Urothelium cell line (cell line): Measurements from ENCODE around the gene YJU2.
A peak's percentile ranks its signal among the peaks of the same experiment; 100 is the strongest.
"Not testable (repeated sequence)": the region's sequence is repeated elsewhere in the genome, so short reads cannot be mapped to it uniquely, and the experiment has no call there.

ENCODE experiments used
- DNase-seq: peaks from one replicate; pipeline ENCODE4 v3.0.0; 2011; ENCODE audit warnings: low spot score, mixed read lengths
- FAIRE-seq: peaks from 2 replicates; lab custom pipeline; 2011; peaks lifted over from hg19 to GRCh38; lab: Jason Lieb, UNC

The YJU2 gene

DNA sequence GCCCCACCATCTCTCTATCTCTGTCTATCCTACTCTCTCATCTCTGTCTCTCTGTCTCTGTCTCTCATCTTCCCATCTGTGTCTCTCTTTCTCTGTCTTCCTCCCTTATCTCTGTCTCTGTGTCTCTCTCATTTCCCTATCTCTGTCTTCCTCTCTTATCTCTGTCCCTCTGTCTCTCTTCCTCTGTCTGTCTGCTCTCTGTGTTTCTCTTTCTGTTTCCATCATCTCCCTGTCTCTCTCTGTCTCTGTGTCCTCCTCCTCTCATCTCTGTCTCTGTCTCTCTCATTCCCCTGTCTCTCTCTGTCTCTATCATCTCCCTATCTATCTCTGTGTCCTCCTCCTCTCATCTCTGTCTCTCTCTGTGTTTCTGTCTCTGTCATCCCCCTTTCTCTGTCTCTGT is 19.1 kb upstream of the YJU2 start:
- FAIRE-seq = no peak
- no peak for DNase-seq

DNA sequence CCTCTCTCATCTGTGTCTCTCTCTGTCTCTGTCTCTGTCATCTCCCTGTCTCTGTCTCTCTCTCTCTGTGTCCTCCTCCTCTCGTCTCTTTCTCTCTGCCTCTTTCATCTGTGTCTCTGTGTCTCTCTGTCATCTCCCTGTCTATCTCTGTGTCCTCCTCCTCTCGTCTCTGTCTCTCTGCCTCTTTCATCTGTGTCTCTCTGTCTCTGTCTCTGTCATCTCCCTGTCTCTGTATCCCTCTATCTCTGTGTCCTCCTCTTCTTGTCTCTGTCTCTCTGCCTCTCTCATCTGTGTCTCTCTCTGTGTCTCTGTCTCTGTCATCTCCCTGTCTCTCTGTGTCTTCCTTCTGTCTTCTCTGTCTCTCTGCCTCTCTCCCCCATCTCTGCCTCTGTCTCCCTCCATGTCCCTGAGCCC is 18.1 kb upstream of the YJU2 start:
- no peak for DNase-seq

DNA sequence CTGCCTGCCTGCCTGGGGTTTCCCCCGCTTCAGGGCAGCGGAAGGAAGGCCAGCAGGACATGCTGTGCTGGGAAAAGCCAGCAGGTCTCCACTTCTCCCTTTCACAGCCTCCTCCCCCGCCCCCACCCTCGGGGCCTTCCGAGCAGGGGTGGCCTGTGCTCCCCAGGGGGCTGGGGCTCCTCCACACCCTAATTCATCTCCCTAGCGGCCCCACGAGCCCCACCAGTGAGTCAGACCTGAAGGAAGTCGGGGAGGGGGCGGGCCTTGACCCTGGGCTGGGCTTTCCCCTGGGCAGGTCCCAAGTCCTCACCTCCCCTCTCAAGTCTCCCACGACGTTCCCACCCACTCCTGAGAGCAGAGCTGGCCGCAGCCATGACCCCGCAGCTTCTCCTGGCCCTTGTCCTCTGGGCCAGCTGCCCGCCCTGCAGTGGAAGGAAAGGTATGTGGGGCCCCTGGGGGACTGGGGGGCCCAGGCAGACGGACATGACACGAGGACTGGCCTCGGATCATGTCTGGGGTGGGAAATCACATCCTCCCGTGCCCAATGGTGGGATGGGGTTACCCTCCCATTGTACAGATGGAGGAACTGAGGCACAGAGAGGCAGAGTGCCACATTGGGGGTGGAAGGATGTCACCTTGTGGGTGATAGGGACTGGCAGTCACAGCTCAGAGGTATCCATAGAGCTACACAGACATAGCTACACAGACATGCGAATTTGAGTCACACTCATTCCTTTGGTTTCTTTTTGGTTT is 17.5 kb upstream of the YJU2 start, which contains the start of gene EBI3:
Gene EBI3, plus strand, starts transcription at position 345 of the 753 bp plus-strand sequence. Its CDS starts 28 bp downstream, at position 373.
- DNase-seq (peak; percentile 57), FAIRE-seq (no peak)

More for the DNA sequence above, 18.1 kb upstream of the YJU2 start:
- FAIRE-seq = no peak

DNA sequence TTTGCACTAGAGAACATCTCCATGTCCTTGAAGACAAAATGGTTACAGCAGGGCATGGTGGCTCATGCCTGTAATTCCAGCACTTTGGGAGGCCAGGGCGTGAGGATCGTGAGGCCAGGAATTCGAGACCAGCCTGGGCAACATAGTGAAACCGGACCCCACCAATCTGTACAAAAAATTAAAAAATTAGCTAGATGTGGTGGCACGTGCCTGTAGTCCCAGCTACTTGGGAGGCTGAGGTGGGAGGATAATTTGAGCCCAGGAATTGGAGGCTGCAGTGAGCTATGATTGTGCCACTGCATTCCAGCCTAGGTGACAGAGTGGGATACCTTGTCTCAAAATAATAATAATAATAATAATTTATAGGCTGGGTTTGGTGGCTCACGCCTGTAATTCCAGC is 16.6 kb upstream of the YJU2 start:
- FAIRE-seq, DNase-seq: not testable (repeated sequence)

DNA sequence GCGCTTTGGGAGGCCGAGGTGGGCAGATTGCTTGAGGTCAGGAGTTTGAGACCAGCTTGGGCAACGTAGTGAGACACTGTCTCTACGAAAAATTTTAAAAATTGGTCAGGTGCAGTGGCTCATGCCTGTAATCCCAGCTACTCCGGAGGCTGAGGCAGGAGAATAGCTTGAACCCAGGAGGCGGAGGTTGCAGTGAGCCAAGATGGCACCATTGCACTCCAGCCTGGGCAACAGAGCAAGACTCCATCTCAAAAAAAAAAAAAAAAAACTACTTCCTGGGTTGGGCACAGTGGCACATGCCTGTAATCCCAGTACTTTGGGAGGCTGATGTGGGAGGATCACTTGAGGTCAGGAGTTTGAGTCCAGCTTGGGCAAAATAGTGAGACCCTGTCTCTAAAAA is 15.4 kb upstream of the YJU2 start:
- DNase-seq, FAIRE-seq: not testable (repeated sequence)

DNA sequence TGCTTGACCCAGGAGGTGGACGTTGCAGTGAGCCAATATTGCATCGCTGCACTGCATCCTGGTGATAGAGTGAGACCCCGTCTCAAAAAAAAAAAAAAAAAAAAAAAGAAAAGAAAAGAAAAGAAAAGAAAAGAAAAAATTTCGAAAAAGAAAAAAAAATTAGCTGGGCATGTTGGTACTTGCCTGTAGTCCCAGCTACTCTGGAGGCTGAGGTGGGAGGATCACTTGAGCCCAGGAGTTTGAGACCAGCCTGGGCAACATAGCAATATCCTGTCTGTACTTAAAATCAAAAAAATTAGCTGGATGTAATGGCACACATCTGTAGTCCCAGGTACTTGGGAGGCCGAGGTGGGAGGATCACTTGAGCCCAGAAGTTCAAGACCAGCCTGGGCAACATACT is 14.7 kb upstream of the YJU2 start:
- FAIRE-seq, DNase-seq: not testable (repeated sequence)

DNA sequence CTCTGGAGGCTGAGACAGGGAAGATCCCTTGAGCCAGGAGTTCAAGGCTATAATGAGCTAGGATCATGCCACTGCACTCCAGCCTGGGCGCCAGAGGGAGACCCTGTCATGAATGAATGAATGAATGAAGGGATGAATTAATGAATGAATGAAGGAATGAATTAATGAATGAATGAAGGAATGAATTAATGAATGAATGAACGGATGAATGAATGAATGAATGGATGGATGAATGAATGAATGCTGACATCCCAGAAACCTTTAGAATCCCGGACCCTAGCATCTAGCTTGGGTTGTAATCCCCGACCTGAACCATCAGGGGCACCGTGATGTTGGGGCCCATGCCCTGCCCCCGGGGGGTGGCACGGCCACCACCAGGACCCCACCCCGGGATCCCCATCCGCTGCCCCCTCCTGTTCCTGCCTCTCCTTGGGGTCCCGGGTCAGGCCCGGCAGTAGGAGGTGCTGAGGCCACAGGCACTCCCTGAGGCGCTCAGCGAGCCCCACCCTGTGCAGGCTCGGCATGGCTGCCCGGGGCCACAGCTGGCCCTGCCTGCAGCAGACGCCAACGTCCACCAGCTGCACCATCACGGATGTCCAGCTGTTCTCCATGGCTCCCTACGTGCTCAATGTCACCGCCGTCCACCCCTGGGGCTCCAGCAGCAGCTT is 14.1 kb upstream of the YJU2 start:
- DNase-seq = no peak
- FAIRE-seq = no peak

DNA sequence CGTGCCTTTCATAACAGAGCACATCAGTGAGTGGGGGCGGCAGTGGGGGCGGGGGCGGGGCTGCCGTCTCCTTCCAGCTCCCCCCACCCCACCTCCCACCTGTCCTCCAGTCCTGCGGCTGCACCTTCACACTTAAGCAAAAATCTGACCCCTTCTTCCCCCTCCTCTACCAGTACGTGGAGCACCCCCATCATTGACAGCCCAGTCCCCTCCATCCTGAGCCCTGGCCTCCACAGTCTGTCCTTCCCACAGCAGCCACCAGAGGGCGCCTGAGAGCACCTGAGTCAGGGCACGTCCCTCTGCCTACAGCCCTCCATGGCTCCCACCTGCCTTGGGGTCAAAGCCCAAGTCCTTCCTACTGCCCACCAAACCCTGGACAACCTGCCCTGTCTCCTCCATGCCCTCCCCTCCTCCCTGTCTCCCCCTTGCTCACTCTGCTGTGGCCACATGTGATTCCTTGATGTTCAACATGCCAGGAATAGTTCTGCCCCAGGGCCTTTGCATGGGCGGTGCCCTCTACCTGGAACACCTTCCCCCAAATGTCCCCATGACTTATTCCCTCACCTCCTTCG is 13.5 kb upstream of the YJU2 start:
- FAIRE-seq (no peak), DNase-seq (peak; percentile 26)

DNA sequence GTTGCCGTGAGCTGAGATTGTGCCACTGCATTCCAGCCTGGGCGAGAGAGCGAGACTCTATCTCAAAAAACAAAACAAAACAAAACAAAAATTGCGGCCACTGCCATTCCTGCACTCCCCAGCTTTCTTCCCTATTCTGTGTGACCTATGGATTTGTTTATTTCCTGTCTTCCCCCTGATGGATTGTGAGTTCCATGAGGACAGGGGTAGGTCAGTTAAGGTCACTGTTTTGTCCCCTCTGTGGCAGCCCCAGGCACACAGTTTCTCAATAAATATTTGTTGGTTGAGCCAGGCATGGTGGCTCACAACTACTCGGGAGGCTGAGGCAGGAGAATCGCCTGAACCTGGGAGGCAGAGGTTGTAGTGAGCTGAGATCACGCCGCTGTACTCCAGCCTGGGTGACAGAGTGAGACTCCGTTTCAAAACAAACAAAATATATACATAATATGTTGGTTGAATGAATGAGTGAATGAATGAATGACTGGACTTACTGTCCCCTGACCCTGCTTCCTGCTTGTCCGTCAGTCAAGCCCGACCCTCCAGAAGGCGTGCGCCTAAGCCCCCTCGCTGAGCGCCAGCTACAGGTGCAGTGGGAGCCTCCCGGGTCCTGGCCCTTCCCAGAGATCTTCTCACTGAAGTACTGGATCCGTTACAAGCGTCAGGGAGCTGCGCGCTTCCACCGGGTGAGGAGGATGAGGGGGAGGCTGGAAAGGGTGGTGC is 12.6 kb upstream of the YJU2 start:
- DNase-seq = no peak
- no peak for FAIRE-seq

DNA sequence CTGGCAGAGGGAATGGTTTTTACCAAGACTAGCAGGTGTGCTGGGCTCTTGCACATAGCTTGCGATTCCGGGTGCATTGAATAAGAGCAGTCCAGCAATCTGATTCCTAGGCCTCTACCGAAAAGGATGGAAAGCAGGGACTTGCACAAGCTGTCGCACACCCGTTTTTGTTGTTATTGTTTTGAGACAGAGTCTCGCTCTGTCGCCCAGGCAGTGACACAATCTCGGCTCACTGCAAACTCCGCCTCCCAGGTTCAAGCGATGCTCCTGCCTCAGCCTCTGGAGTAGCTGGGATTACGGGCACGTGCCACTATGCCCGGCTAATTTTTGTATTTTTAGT is 12.0 kb upstream of the YJU2 start:
- FAIRE-seq (no peak), DNase-seq (no peak)

DNA sequence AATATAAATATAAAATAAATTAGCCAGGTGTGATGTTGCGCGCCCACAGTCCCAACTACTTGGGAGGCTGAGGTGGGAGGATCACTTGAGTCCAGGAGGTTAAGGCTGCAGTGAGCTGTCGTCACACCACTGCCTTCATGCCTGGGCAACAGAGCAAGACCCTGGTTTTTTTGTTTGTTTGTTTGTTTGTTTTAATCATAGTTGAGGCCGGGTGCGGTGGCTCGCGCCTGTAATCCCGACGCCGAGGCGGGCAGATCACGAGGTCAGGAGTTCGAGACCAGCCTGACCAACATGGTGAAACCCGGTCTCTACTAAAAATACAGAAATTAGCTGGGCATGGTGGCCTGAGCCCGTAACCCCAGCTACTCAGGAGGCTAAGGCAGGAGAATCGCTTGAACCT is 9.4 kb upstream of the YJU2 start:
- FAIRE-seq, DNase-seq: not testable (repeated sequence)

DNA sequence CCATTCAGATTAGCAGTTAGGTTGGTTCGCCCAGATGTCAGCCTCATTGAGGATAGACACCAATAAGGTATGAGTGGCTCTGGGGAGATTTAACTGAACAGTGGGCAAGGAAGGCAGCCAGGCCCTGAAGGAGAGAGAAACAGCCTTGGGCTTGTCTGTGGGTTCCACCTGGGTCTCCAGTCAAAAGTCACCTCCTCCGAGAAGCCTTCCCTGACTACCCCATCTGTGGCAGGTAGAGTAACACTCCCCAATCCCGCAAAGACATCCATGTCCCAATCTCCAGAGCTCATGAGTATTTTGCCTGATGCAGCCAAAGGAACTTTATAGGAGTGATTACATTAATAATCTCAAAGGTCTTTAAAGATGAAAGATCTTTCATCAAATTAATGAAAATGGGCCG is 8.0 kb upstream of the YJU2 start:
- FAIRE-seq = no peak
- no peak for DNase-seq

DNA sequence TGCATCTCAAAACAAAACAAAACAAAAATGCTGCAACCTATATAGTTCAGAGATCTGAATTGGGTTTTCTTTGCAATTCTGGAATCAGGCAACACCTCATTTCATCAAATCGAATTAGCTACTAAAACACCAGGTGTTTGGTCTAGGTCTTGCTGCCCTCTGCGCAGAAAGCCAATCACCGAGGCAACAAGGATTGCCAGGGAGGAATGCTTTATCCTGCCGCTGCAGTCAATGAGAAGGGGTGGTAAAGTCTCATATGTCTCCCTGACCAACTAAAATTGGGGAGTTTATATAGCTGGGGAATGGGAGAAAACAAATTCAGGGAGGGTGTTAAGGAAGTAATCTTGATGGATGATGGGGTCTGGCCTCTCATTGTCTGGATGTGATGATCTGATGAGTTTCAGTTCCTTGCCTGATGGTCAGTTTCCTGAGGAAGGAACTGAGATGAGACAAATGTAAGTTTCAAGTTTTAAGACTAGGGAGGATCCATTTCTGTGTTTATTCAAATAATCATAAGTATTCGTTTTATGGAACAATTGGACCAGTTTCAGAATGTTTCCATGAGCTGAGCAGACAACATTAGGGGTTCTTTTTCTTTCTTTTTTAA is 5.0 kb upstream of the YJU2 start:
- DNase-seq (no peak), FAIRE-seq (no peak)

DNA sequence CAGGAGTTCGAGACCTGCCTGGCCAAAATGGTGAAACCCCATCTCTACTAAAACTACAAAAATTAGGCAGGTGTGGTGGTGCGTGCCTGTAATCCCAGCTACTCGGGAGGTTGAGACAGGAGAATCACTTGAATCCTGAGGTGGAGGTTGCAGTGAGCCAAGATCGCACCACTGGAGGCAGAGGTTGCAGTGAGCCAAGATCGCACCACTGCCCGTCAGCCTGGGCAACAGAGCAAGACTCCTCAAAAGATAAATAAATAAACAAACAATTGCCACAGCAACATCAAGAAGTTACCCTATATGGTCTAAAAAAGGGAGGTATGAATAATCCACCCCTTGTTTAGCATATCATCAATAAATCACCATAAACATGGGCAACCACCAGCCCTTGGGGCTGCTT is 942 bp upstream of the YJU2 start:
- not testable (repeated sequence) for FAIRE-seq, DNase-seq

DNA sequence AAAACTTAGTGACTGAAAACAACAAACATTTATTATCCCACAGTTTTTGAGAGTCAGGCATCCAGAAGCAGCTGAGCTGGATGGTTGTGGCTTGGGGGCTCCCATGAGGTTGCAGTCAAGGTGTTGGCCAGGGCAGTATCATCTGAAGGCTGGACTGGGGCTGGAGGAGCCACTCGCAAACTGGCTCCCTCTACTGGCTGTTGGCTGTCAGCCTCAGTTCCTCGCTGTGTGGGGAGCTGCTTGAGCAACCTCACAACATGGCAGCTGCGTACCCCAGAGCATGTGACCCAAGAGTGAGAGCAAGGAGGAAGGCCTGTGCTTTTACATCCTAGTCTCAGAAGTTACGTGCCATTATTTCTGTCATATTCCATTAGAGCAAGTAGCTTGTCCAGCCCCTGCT is 9.7 kb downstream of the YJU2 start:
- no peak for DNase-seq
- FAIRE-seq = no peak

DNA sequence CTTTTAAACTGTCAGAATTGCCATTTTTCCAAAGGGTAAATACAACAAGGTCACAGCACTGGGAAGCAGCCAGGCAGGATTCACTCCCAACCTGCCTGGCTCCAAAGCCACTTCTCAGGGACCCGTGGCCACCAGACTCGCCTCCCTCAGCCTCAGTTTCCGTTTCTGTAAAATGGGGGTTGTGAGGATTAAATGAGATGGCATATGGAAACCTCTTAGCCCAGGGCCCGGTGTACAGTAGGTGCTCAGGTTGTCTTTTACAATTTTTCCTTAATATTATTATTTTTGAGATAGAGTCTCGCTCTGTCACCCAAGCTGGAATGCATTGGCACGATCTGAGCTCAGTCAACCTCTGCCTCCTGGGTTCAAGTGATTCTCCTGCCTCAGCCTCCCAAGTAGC is 10.1 kb downstream of the YJU2 start:
- DNase-seq = no peak
- FAIRE-seq = no peak

DNA sequence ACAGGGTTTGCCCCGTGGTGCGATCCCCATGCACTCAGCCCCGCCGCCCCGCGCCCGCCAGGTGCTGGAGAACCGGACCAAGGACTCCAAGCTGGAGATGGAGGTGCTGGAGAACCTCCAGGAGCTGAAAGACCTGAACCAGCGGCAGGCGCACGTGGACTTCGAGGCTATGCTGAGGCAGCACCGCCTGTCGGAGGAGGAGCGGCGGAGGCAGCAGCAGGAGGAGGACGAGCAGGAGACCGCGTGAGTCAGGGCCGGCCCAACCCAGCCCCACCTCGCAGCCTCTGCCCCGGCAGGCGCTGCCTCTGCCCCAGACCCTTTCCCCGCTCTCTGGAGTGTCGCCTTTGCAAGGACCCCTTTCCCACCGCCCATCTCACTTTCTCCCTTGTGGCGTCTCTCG is 11.3 kb downstream of the YJU2 start:
- FAIRE-seq = no peak

DNA sequence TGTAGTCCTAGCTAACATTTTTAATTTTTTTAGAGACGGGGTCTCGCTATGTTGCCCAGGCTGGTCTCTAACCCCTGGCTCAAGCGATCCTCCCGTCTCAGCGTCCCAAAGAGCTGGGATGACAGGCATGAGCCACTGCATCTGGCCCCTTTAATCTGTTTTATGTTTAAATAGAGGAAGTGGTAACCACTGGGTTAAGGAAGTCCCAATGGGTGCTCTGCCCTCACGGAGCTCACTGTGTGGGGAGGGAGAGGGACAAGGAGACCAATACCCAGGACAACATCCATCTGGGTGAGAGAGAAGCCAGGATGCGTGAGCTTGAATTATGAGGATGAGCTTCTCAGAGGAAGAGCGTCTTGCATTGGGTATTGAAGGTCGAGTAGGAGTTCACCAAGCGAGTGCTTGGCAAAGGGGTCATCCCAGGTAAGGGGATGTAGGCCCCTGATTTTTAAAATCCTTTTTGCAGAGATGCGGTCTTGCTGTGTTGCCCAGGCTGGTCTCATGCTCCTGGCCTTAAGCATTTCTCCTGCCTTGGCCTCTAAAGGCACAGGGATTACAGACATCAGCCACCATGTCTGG is 13.8 kb downstream of the YJU2 start:
- DNase-seq (no peak), FAIRE-seq (no peak)

More for the DNA sequence above, 11.3 kb downstream of the YJU2 start:
- DNase-seq = no peak

DNA sequence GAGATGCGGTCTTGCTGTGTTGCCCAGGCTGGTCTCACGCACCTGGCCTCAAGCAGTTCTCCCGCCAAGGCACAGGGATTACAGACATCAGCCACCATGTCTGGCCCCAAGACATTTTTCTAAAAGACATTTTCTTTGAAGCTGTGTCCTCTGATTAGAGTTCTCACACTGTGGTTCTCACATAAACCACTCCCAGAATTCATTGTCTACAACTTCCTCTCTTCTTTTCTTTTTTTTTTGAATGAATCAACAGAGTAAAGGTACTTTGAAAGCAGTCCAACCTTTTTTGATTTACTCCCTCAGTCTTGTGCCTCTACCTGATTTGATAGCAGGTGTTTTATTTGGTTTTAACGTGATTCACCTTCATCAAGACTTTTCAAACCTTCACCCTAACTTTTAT is 17.9 kb downstream of the YJU2 start:
- DNase-seq = no peak
- no peak for FAIRE-seq

DNA sequence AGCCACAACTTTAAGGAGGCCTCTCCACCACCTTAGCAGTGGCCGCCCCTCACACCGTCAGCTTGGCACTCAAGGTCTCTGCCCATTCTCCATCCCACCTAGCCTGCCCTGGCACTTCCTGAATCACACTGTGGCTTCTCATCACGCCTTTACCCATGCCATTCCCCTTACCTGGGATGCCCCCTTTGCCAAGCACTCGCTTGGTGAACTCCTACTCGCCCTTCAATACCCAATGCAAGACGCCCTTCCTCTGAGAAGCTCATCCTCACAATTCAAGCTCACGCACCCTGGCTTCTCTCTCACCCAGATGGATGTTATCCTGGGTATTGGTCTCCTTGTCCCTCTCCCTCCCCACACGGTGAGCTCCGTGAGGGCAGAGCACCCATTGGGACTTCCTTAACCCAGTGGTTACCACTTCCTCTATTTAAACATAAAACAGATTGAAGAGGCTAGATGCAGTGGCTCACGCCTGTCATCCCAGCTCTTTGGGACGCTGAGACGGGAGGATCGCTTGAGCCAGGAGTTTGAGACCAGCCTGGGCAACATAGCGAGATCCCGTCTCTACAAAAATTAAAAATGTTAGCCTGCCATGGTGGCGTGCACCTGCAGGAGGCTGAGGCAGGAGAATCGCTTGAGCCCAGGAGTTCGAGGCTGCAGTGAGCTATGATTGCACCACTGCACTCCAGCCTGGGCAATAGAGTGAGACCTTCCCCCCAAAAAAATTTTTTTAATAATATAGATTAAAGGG is 19.5 kb downstream of the YJU2 start:
- FAIRE-seq (no peak), DNase-seq (no peak)
